Keratinocyte (primary cell): ENCODE measurements around the gene CD2. TPM values are rescaled to one million over a fixed set of nuclear protein-coding genes. Genes with fewer than 3 reads are reported as not detected.

Experiments used
- DNase-seq: peaks from one replicate; pipeline ENCODE4 v3.0.0-alpha.2; 2011; ENCODE audit warnings: low read depth, missing footprints, low spot score
- FAIRE-seq: peaks from 2 replicates; lab custom pipeline; 2011; peaks lifted over from hg19 to GRCh38; lab: Jason Lieb, UNC
- H2AFZ ChIP-seq: 2 replicates; pipeline ENCODE4 v1.6.0; 2012; ENCODE audit warnings: low read length, control low read depth, inconsistent platforms; ENCODE audit not compliant: control insufficient read depth
- H3K27ac ChIP-seq: 2 replicates; pipeline ENCODE4 v1.5.1; 2011; ENCODE audit warnings: low read length; ENCODE audit not compliant: control insufficient read depth, insufficient read depth
- H3K27me3 ChIP-seq: 3 replicates; pipeline ENCODE4 v1.6.0; 2011; ENCODE audit warnings: low read length; ENCODE audit not compliant: control insufficient read depth, insufficient read depth; ENCODE audit errors: extremely low read depth
- H3K36me3 ChIP-seq, 2 experiments: 2 replicates in 1 of 2; 3 replicates in 1 of 2; pipeline ENCODE4 v1.5.1; 2011; ENCODE audit warnings: low read length in 2 of 2, mild to moderate bottlenecking in 1 of 2; ENCODE audit not compliant: control insufficient read depth in 2 of 2, insufficient read depth in 2 of 2; ENCODE audit errors: extremely low read depth in 1 of 2
- H3K4me1 ChIP-seq: 3 replicates; pipeline ENCODE4 v1.5.1; 2011; ENCODE audit warnings: low read length; ENCODE audit not compliant: control insufficient read depth, insufficient read depth; ENCODE audit errors: extremely low read depth
- H3K4me2 ChIP-seq: 3 replicates; pipeline ENCODE4 v1.6.0; 2011; ENCODE audit warnings: low read depth, low read length; ENCODE audit not compliant: control insufficient read depth, insufficient read depth; ENCODE audit errors: extremely low read depth
- H3K4me3 ChIP-seq, 3 experiments: fragments of 200-600 bp in 1 of 3; sonication (generic) in 1 of 3; 2 replicates in 2 of 3; 3 replicates in 1 of 3; pipeline ENCODE4 v1.5.1; 2011 to 2016; ENCODE audit warnings: low read length in 3 of 3, mild to moderate bottlenecking in 3 of 3, control low read depth in 2 of 3, inconsistent platforms in 1 of 3, low read depth in 1 of 3, mixed read lengths in 1 of 3, mixed run types in 1 of 3, moderate library complexity in 1 of 3; ENCODE audit not compliant: control insufficient read depth in 2 of 3, insufficient read depth in 2 of 3; ENCODE audit errors: extremely low read depth in 1 of 3
- H3K79me2 ChIP-seq: 2 replicates; pipeline ENCODE4 v1.6.0; 2012; ENCODE audit warnings: low read length; ENCODE audit not compliant: control insufficient read depth, insufficient read depth
- H3K9ac ChIP-seq: 3 replicates; pipeline ENCODE4 v1.6.0; 2011; ENCODE audit warnings: low read length; ENCODE audit not compliant: control insufficient read depth, insufficient read depth; ENCODE audit errors: extremely low read depth
- H3K9me1 ChIP-seq: 3 replicates; pipeline ENCODE4 v1.6.0; 2011; ENCODE audit warnings: low read length; ENCODE audit not compliant: control insufficient read depth, insufficient read depth; ENCODE audit errors: extremely low read depth
- H3K9me3 ChIP-seq: 2 replicates; pipeline ENCODE4 v1.5.1; 2012; ENCODE audit warnings: low read depth, low read length; ENCODE audit not compliant: control insufficient read depth
- H4K20me1 ChIP-seq: 3 replicates; pipeline ENCODE4 v1.6.0; 2011; ENCODE audit warnings: low read length; ENCODE audit not compliant: control insufficient read depth, insufficient read depth; ENCODE audit errors: extremely low read depth
- EZH2 ChIP-seq: IDR thresholded peaks from one replicate; pipeline ENCODE4 v1.6.1; 2012; ENCODE audit warnings: inconsistent platforms, mild to moderate bottlenecking, low read length, moderate library complexity
- dilution Hi-C: fragments of 300-500 bp; cut with MboI; formaldehyde crosslinking; loops from one replicate; pipeline ENCODE4 v1.7.0; 2020; ENCODE audit warnings: low sequenced_read_pairs; ENCODE audit not compliant: extremely low pct_ligation_motif_present
- polyA plus RNA-seq, 5 experiments: library from polyadenylated mRNA; depleted of rRNA in 3 of 5; stranded (reverse) in 3 of 5; stranded (forward) in 1 of 5; unstranded in 1 of 5; fragments of >200 nt; gene quantifications; 1 replicate in 1 of 5; 2 replicates in 3 of 5; 3 replicates in 1 of 5; pipeline versions ENCODE4 v1.2.1 to v1.2.3, GENCODE V29; 2011 to 2012; ENCODE audit warnings: missing spikeins in 2 of 5, low read depth in 1 of 5, low replicate concordance in 1 of 5
- TF ChIP-seq, protein P1 (sequence below), 3 experiments: IDR thresholded peaks in 1 of 3; conservative IDR thresholded peaks in 1 of 3; optimal IDR thresholded peaks in 1 of 3; 2 replicates in 2 of 3; 3 replicates in 1 of 3; pipeline versions ENCODE3 to v1.5.1; 2011; ENCODE audit warnings: low read length in 3 of 3, mild to moderate bottlenecking in 3 of 3, moderate library complexity in 2 of 3, control low read depth in 1 of 3, inconsistent platforms in 1 of 3; ENCODE audit not compliant: insufficient read depth in 2 of 3; ENCODE audit errors: extremely low read depth in 1 of 3

CD2 gene
- polyA plus RNA-seq, 1 donor (not counting 4 experiments of a cell fraction or from before 2014, with no cell fraction given): not detected

DNA sequence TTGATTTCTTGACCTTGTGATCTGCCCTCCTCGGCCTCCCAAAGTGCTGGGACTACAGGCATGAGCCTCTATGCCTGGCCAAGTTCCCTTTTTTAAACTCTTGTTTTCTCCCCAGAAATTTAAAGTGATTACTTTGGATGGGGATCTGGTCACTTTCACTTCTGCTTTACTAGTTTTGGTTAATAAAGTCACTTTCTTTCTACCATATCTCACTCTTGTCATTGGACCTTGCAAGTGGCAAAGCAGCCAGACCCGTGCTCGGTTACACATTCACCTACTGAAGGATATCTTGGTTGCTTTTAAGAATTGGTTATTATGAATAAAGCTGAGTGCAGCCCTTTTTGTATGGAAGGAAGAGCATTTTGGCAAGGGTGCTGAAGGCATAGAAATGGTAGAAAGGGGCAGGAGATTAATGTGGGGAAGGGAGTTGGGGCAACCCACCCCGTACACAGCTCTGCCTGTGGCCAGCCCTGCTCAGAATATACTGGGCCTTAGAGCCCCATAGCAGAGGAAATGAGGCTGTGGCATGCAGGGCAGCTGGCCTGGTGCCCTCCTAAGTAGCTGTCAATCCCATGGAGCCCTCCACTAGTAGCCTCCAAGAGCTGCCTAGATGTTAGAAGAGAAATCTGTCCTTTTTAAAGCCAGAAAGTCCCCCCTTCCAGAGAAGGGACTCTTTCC, 40.7 kb downstream of the CD2 start:
- TF ChIP-seq, protein P1, sequence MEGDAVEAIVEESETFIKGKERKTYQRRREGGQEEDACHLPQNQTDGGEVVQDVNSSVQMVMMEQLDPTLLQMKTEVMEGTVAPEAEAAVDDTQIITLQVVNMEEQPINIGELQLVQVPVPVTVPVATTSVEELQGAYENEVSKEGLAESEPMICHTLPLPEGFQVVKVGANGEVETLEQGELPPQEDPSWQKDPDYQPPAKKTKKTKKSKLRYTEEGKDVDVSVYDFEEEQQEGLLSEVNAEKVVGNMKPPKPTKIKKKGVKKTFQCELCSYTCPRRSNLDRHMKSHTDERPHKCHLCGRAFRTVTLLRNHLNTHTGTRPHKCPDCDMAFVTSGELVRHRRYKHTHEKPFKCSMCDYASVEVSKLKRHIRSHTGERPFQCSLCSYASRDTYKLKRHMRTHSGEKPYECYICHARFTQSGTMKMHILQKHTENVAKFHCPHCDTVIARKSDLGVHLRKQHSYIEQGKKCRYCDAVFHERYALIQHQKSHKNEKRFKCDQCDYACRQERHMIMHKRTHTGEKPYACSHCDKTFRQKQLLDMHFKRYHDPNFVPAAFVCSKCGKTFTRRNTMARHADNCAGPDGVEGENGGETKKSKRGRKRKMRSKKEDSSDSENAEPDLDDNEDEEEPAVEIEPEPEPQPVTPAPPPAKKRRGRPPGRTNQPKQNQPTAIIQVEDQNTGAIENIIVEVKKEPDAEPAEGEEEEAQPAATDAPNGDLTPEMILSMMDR (optimal IDR thresholded peaks at IDR 0.05 in 1 of 3, IDR thresholded peaks at IDR 0.05 in 1 of 3, conservative IDR thresholded peaks at IDR 0.05 in 1 of 3; ENCODE audit: extremely low read depth in 1 of 3, insufficient read depth in 2 of 3, low read length in 3 of 3): no peak
- TF ChIP-seq EZH2: no peak
- dilution Hi-C loops: no loop called here
- no peak overlapping the region for H3K4me3 ChIP-seq
- H3K79me2 ChIP-seq: no peaks in the 10 kb centered on the region
- H2AFZ ChIP-seq: no peak overlapping the region
- H3K9me3 ChIP-seq: no peaks in the 10 kb centered on the region
- H3K9ac ChIP-seq: no peak overlapping the region
- no peaks in the 10 kb centered on the region for H3K36me3 ChIP-seq
- no peaks in the 10 kb centered on the region for H3K9me1 ChIP-seq
- H3K4me1 ChIP-seq: no peaks in the 10 kb centered on the region
- no peak overlapping the region for H3K4me2 ChIP-seq
- no peak for FAIRE-seq
- no peaks in the 10 kb centered on the region for H4K20me1 ChIP-seq
- DNase-seq: no peak
- peaks cover 4% of the 10 kb centered on the region for H3K27me3 ChIP-seq
- H3K27ac ChIP-seq: no peak overlapping the region

DNA sequence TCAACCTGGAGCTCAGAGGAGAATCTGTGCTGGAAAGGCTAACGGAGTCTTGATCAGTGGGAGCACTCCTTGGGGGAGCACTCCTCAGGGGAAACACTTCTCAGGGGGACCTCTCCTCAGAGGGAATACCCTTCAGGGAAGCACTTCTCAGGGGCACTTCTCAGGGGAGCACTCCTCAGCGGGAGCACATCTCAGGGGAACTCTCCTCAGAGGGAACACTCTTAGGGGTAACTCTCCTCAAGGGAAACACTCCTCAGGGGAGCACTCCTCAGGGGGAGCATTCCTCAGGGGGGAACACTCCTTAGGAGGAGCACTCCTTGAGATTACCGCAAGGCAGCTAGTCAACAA, 41.2 kb downstream of the CD2 start:
- FAIRE-seq (no peak), DNase-seq (no peak)
- Histone ChIP-seq H3K4me2 (no peak overlapping the region), H3K9me1 (no peaks in the 10 kb centered on the region), H3K4me1 (no peaks in the 10 kb centered on the region), H3K79me2 (no peaks in the 10 kb centered on the region), H3K9me3 (no peaks in the 10 kb centered on the region), H3K27me3 (peaks cover 4% of the 10 kb centered on the region), H3K36me3 (no peaks in the 10 kb centered on the region), H3K27ac (no peak overlapping the region), H3K9ac (no peak overlapping the region), H3K4me3 (no peak overlapping the region), H2AFZ (no peak overlapping the region), H4K20me1 (no peaks in the 10 kb centered on the region)
- no peak for TF ChIP-seq EZH2
- dilution Hi-C loops: no loop called here

DNA sequence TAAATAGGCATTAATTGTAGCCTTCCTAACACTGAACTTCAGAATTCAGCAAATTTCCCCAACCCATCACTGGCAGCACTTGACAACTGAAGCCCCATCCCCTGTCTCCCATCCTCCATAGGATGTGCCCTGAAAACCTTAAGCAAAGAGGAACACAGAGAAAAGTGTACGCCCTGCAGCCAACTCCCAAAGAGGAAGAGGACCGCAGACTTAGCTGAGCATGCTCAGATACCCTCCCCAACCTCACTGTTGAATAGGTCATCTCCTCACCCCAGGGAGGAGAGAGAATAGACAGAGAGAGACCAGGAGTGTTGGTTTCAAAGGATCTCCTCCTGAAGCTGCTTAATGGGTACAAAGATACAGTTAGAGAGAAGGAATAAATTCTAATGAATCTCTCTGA, 50.5 kb downstream of the CD2 start:
- Histone ChIP-seq H3K79me2 (no peaks in the 10 kb centered on the region), H3K4me1 (peaks cover 19% of the 10 kb centered on the region), H3K4me3 (no peak overlapping the region), H3K36me3 (no peaks in the 10 kb centered on the region), H3K27me3 (no peaks in the 10 kb centered on the region), H3K9me1 (peaks cover 2% of the 10 kb centered on the region), H3K9me3 (no peaks in the 10 kb centered on the region), H4K20me1 (no peaks in the 10 kb centered on the region), H3K9ac (no peak overlapping the region), H3K27ac (no peak overlapping the region), H3K4me2 (no peak overlapping the region), H2AFZ (no peak overlapping the region)
- TF ChIP-seq, protein P1 (optimal IDR thresholded peaks at IDR 0.05 in 1 of 3, IDR thresholded peaks at IDR 0.05 in 1 of 3, conservative IDR thresholded peaks at IDR 0.05 in 1 of 3; ENCODE audit: extremely low read depth in 1 of 3, insufficient read depth in 2 of 3, low read length in 3 of 3): no peak
- TF ChIP-seq EZH2: no peak
- dilution Hi-C loops: no loop called here
- FAIRE-seq: no peak
- DNase-seq: no peak
